ENCODE data around the gene GRM2. TPM values are rescaled to one million over a fixed set of nuclear protein-coding genes. Genes with fewer than 3 reads are reported as not detected.
"Not testable (repeated sequence)": the region's sequence is repeated elsewhere in the genome, so short reads cannot be mapped to it uniquely, and the experiment has no call there.

GRM2 gene
- total RNA-seq, 1 donor from 2014 or later = 0.03 TPM

GRCh38 chr3:51716805-51717204 is 9.9 kb downstream of the GRM2 start:
- ATAC-seq = no peak

GRCh38 chr3:51717446-51717845 is 10.6 kb downstream of the GRM2 start:
- intact Hi-C loops (cut with DNase I) = loop anchor here (5.0 kb wide), 1 partner anchor 80 kb away; no protein-coding TSS in a partner anchor
- no peak for DNase-seq (ENCODE audit: missing footprints)
- ATAC-seq = no peak

More at GRCh38 chr3:51716805-51717204, 9.9 kb downstream of the GRM2 start:
- DNase-seq (ENCODE audit: missing footprints) = no peak
- intact Hi-C loops (cut with DNase I) = loop anchor here (5.0 kb wide), 1 partner anchor 80 kb away; no protein-coding TSS in a partner anchor

- intact Hi-C loops (cut with DNase I) = loop anchor here (5.0 kb wide), 1 partner anchor 79 kb away; no protein-coding TSS in a partner anchor
- ATAC-seq = no peak
- DNase-seq (ENCODE audit: missing footprints) = no peak
Observed at GRCh38 chr3:51717947-51718346, 11.1 kb downstream of the GRM2 start.

- DNase-seq (ENCODE audit: missing footprints) (peak; percentile 78), ATAC-seq (peak; percentile 62)
- intact Hi-C loops (cut with DNase I) = loop anchor here (5.0 kb wide), 1 partner anchor 79 kb away; no protein-coding TSS in a partner anchor
Observed at GRCh38 chr3:51718547-51719409, 11.9 kb downstream of the GRM2 start.

- ATAC-seq = no peak
- intact Hi-C loops (cut with DNase I) = loop anchor here (5.0 kb wide), 1 partner anchor 78 kb away; no protein-coding TSS in a partner anchor
Observed at GRCh38 chr3:51719410-51720025, 12.7 kb downstream of the GRM2 start.

GRCh38 chr3:51720292-51721061 is 13.6 kb downstream of the GRM2 start:
- intact Hi-C loops (cut with DNase I) = no loop called here
- DNase-seq (ENCODE audit: missing footprints) (no peak), ATAC-seq (no peak)

More at GRCh38 chr3:51719410-51720025, 12.7 kb downstream of the GRM2 start:
- DNase-seq (ENCODE audit: missing footprints) = no peak

- ATAC-seq = no peak
- DNase-seq (ENCODE audit: missing footprints) = no peak
- intact Hi-C loops (cut with DNase I) = no loop called here
Observed at GRCh38 chr3:51721062-51721745, 14.3 kb downstream of the GRM2 start.

GRCh38 chr3:51722362-51722761 is 15.5 kb downstream of the GRM2 start:
- intact Hi-C loops (cut with DNase I) = no loop called here
- ATAC-seq (no peak), DNase-seq (ENCODE audit: missing footprints) (no peak)

GRCh38 chr3:51727500-51727899 is 20.6 kb downstream of the GRM2 start:
- intact Hi-C loops (cut with DNase I) = no loop called here
- ATAC-seq = no peak
- DNase-seq (ENCODE audit: missing footprints) = no peak

GRCh38 chr3:51729042-51729633 is 22.3 kb downstream of the GRM2 start:
- intact Hi-C loops (cut with DNase I) = no loop called here
- ATAC-seq (no peak), DNase-seq (ENCODE audit: missing footprints) (no peak)

GRCh38 chr3:51733859-51734571 is 27.1 kb downstream of the GRM2 start:
- no peak for DNase-seq (ENCODE audit: missing footprints)
- intact Hi-C loops (cut with DNase I) = no loop called here
- ATAC-seq = no peak

- DNase-seq (ENCODE audit: missing footprints) = no peak
- ATAC-seq = no peak
- intact Hi-C loops (cut with DNase I) = no loop called here
Observed at GRCh38 chr3:51734572-51734907, 27.7 kb downstream of the GRM2 start.

GRCh38 chr3:51735039-51735438 is 28.2 kb downstream of the GRM2 start:
- DNase-seq (ENCODE audit: missing footprints) = no peak
- ATAC-seq = no peak
- intact Hi-C loops (cut with DNase I) = no loop called here

GRCh38 chr3:51735950-51736349 is 29.1 kb downstream of the GRM2 start:
- ATAC-seq (no peak), DNase-seq (ENCODE audit: missing footprints) (no peak)
- intact Hi-C loops (cut with DNase I) = no loop called here

- DNase-seq (ENCODE audit: missing footprints) (no peak), ATAC-seq (no peak)
- intact Hi-C loops (cut with DNase I) = no loop called here
Observed at GRCh38 chr3:51739110-51739509, 32.2 kb downstream of the GRM2 start.

- intact Hi-C loops (cut with DNase I); ATAC-seq; DNase-seq (ENCODE audit: missing footprints): not testable (repeated sequence)
Observed at GRCh38 chr3:51742320-51742719, 35.5 kb downstream of the GRM2 start.

- intact Hi-C loops (cut with DNase I); DNase-seq (ENCODE audit: missing footprints); ATAC-seq: not testable (repeated sequence)
Observed at GRCh38 chr3:51742978-51743377, 36.1 kb downstream of the GRM2 start.

GRCh38 chr3:51747840-51748239 is 41.0 kb downstream of the GRM2 start:
- DNase-seq (ENCODE audit: missing footprints) (no peak), ATAC-seq (no peak)
- intact Hi-C loops (cut with DNase I) = no loop called here
